HepG2 (cell line): ENCODE measurements around the gene GDE1. TPM values are rescaled to one million over a fixed set of nuclear protein-coding genes. Genes with fewer than 3 reads are reported as not detected.
A peak's percentile ranks its signal among the peaks of the same experiment; 100 is the strongest.

Experiments
- ATF7-NPFF ChIP-seq: sonication (generic); formaldehyde crosslinking; IDR thresholded peaks from 2 replicates; pipeline ENCODE4 v1.8.1; 2023; ENCODE audit warnings: mild to moderate bottlenecking, low read depth, missing genetic modification reagents, moderate library complexity
- FOXO1 ChIP-seq: sonication (generic); formaldehyde crosslinking; IDR thresholded peaks from 2 replicates; pipeline ENCODE4 v1.4.0; 2020; ENCODE audit warnings: missing genetic modification reagents
- KDM5B ChIP-seq: sonication (generic); formaldehyde crosslinking; IDR thresholded peaks from 2 replicates; pipeline ENCODE4 v1.4.0; 2020; ENCODE audit warnings: missing genetic modification reagents, mild to moderate bottlenecking, borderline replicate concordance
- MIXL1 ChIP-seq: IDR thresholded peaks from 2 replicates; pipeline ENCODE4 v1.6.1; 2016
- PTBP1 ChIP-seq: fragments of 200-400 bp; formaldehyde crosslinking; IDR thresholded peaks from 2 replicates; pipeline ENCODE4 v1.6.1; 2018; ENCODE audit warnings: low read length, low read depth; ENCODE audit not compliant: poor library complexity, severe bottlenecking
- ZNF124 ChIP-seq: sonication (generic); formaldehyde crosslinking; IDR thresholded peaks from 2 replicates; pipeline ENCODE4 v1.4.0; 2020; ENCODE audit warnings: missing genetic modification reagents
- ZNF292 ChIP-seq: sonication (generic); formaldehyde crosslinking; IDR thresholded peaks from 2 replicates; pipeline ENCODE4 v1.8.1; 2022; ENCODE audit warnings: mild to moderate bottlenecking, low read depth, missing genetic modification reagents, borderline replicate concordance
- ZNF496 ChIP-seq: sonication (generic); formaldehyde crosslinking; IDR thresholded peaks from 2 replicates; pipeline ENCODE4 v1.8.1; 2023; ENCODE audit warnings: mild to moderate bottlenecking, moderate library complexity, missing genetic modification reagents; ENCODE audit not compliant: insufficient replicate concordance
- polyA plus RNA-seq, 8 experiments: library from polyadenylated mRNA; depleted of rRNA in 3 of 8; stranded (reverse) in 7 of 8; unstranded in 1 of 8; fragments of >200 nt; fragmentation: Illumina TruSeq in 4 of 8; extraction: Trizol in 4 of 8; gene quantifications; 2 replicates each; pipeline versions ENCODE4 v1.2.1 to v1.2.3, GENCODE V29; 2011 to 2016; ENCODE audit warnings: low read depth in 4 of 8, missing spikeins in 1 of 8, mixed read lengths in 1 of 8; ENCODE audit not compliant: insufficient read depth in 1 of 8
- total RNA-seq, 5 experiments: library from RNA; depleted of rRNA; stranded (reverse); fragments of >200 nt; fragmentation: Illumina TruSeq; extraction: Trizol; gene quantifications; 2 replicates each; pipeline ENCODE4 v1.2.3, GENCODE V29; 2016; ENCODE audit warnings: low read depth in 1 of 5
- TF ChIP-seq, protein P1 (sequence below): sonication (generic); formaldehyde crosslinking; IDR thresholded peaks from 2 replicates; pipeline ENCODE4 v1.4.0; 2020; ENCODE audit warnings: missing genetic modification reagents, borderline replicate concordance
- TF ChIP-seq, protein P2 (sequence below): sonication (generic); formaldehyde crosslinking; conservative IDR thresholded peaks from 2 replicates; pipeline ENCODE4 v1.5.0; 2020; ENCODE audit warnings: missing genetic modification reagents
- TF ChIP-seq, protein P3 (sequence below): sonication (generic); formaldehyde crosslinking; IDR thresholded peaks from 2 replicates; pipeline ENCODE4 v1.9.0; 2022; ENCODE audit warnings: missing genetic modification reagents, mild to moderate bottlenecking, borderline replicate concordance
- TF ChIP-seq, protein P4 (sequence below): sonication (generic); formaldehyde crosslinking; IDR thresholded peaks from 2 replicates; pipeline ENCODE4 v1.4.0; 2020; ENCODE audit warnings: missing genetic modification reagents
- TF ChIP-seq, protein P5 (sequence below), 2 experiments: IDR thresholded peaks; 2 replicates each; pipeline ENCODE4 v1.6.1; 2011 to 2012; ENCODE audit warnings: low read length in 2 of 2, borderline replicate concordance in 1 of 2, low read depth in 1 of 2, mild to moderate bottlenecking in 1 of 2, moderate library complexity in 1 of 2
- TF ChIP-seq, protein P6 (sequence below): sonication (generic); formaldehyde crosslinking; conservative IDR thresholded peaks from 2 replicates; pipeline ENCODE4 v1.8.0; 2022; ENCODE audit warnings: mild to moderate bottlenecking, moderate library complexity, missing genetic modification reagents

The GDE1 gene
- total and polyA plus RNA-seq, 2 of the 13 experiments (the other 11 are each of a cell fraction or from before 2014, with no cell fraction given), result 35.9 to 59.0 TPM

DNA sequence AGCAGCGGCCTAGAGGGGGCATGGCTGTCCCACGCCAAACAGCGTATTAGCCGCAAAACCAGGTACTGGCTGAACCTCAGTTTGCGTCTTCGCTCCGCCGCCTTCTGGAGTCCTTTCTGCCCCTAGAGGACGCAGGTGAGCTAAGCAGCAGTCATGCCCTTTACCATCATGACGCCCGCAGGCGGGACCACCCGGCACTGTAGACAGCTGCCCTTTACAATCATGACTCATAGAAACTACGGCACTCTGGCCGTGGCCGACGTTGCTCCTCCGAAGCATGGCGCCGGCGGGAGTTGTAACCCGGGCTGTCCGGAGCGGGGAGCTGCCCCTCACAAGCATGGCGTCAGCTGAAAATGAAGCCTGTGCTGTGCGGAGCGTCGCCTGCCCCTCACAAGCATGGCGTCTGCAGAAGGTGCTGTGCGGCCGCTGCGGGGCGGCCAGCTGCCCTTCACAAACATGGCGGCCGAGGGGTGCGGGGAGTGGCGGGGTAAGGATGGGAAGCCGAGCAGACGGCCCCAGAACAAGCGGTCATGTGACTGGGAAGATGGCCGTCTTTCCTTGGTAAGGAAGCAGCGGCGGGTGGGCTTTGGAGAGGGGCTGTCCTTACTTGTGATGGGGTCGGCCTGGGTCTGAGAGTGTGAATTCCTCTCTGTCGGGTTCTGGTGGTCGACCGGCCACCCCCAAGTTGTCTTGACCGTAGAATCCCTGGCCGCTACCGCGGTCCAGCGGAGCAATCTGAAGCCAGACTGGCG, 33.5 kb upstream of the GDE1 start, which contains the start of gene VPS35L (continued):
- TF ChIP-seq, protein P1, sequence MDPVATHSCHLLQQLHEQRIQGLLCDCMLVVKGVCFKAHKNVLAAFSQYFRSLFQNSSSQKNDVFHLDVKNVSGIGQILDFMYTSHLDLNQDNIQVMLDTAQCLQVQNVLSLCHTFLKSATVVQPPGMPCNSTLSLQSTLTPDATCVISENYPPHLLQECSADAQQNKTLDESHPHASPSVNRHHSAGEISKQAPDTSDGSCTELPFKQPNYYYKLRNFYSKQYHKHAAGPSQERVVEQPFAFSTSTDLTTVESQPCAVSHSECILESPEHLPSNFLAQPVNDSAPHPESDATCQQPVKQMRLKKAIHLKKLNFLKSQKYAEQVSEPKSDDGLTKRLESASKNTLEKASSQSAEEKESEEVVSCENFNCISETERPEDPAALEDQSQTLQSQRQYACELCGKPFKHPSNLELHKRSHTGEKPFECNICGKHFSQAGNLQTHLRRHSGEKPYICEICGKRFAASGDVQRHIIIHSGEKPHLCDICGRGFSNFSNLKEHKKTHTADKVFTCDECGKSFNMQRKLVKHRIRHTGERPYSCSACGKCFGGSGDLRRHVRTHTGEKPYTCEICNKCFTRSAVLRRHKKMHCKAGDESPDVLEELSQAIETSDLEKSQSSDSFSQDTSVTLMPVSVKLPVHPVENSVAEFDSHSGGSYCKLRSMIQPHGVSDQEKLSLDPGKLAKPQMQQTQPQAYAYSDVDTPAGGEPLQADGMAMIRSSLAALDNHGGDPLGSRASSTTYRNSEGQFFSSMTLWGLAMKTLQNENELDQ (CRISPR knock-in tag), result no peak
- TF ChIP-seq, protein P2, sequence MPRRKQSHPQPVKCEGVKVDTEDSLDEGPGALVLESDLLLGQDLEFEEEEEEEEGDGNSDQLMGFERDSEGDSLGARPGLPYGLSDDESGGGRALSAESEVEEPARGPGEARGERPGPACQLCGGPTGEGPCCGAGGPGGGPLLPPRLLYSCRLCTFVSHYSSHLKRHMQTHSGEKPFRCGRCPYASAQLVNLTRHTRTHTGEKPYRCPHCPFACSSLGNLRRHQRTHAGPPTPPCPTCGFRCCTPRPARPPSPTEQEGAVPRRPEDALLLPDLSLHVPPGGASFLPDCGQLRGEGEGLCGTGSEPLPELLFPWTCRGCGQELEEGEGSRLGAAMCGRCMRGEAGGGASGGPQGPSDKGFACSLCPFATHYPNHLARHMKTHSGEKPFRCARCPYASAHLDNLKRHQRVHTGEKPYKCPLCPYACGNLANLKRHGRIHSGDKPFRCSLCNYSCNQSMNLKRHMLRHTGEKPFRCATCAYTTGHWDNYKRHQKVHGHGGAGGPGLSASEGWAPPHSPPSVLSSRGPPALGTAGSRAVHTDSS (CRISPR knock-in tag), result no peak; the same call in 1 of the 2 replicates
- TF ChIP-seq ZNF292 (CRISPR knock-in tag), result no peak
- TF ChIP-seq, protein P3, sequence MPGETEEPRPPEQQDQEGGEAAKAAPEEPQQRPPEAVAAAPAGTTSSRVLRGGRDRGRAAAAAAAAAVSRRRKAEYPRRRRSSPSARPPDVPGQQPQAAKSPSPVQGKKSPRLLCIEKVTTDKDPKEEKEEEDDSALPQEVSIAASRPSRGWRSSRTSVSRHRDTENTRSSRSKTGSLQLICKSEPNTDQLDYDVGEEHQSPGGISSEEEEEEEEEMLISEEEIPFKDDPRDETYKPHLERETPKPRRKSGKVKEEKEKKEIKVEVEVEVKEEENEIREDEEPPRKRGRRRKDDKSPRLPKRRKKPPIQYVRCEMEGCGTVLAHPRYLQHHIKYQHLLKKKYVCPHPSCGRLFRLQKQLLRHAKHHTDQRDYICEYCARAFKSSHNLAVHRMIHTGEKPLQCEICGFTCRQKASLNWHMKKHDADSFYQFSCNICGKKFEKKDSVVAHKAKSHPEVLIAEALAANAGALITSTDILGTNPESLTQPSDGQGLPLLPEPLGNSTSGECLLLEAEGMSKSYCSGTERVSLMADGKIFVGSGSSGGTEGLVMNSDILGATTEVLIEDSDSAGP (CRISPR knock-in tag), result peak; percentile 94
- TF ChIP-seq FOXO1, result peak; percentile 26; the same call in 1 of the 2 replicates
- TF ChIP-seq, protein P4, sequence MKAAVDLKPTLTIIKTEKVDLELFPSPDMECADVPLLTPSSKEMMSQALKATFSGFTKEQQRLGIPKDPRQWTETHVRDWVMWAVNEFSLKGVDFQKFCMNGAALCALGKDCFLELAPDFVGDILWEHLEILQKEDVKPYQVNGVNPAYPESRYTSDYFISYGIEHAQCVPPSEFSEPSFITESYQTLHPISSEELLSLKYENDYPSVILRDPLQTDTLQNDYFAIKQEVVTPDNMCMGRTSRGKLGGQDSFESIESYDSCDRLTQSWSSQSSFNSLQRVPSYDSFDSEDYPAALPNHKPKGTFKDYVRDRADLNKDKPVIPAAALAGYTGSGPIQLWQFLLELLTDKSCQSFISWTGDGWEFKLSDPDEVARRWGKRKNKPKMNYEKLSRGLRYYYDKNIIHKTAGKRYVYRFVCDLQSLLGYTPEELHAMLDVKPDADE (CRISPR knock-in tag), result peak; percentile 88; the same call in 1 of the 2 replicates
- peak; percentile 78; the same call in 1 of the 2 replicates for TF ChIP-seq ZNF124 (CRISPR knock-in tag)
- TF ChIP-seq, protein P5, sequence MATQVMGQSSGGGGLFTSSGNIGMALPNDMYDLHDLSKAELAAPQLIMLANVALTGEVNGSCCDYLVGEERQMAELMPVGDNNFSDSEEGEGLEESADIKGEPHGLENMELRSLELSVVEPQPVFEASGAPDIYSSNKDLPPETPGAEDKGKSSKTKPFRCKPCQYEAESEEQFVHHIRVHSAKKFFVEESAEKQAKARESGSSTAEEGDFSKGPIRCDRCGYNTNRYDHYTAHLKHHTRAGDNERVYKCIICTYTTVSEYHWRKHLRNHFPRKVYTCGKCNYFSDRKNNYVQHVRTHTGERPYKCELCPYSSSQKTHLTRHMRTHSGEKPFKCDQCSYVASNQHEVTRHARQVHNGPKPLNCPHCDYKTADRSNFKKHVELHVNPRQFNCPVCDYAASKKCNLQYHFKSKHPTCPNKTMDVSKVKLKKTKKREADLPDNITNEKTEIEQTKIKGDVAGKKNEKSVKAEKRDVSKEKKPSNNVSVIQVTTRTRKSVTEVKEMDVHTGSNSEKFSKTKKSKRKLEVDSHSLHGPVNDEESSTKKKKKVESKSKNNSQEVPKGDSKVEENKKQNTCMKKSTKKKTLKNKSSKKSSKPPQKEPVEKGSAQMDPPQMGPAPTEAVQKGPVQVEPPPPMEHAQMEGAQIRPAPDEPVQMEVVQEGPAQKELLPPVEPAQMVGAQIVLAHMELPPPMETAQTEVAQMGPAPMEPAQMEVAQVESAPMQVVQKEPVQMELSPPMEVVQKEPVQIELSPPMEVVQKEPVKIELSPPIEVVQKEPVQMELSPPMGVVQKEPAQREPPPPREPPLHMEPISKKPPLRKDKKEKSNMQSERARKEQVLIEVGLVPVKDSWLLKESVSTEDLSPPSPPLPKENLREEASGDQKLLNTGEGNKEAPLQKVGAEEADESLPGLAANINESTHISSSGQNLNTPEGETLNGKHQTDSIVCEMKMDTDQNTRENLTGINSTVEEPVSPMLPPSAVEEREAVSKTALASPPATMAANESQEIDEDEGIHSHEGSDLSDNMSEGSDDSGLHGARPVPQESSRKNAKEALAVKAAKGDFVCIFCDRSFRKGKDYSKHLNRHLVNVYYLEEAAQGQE (IDR thresholded peaks at IDR 0.05; ENCODE audit: borderline replicate concordance in 1 of 2, low read depth in 1 of 2, low read length in 2 of 2), result no peak
- TF ChIP-seq PTBP1, result peak; percentile 10
- TF ChIP-seq ATF7-NPFF, result peak; percentile 92
- TF ChIP-seq, protein P6, sequence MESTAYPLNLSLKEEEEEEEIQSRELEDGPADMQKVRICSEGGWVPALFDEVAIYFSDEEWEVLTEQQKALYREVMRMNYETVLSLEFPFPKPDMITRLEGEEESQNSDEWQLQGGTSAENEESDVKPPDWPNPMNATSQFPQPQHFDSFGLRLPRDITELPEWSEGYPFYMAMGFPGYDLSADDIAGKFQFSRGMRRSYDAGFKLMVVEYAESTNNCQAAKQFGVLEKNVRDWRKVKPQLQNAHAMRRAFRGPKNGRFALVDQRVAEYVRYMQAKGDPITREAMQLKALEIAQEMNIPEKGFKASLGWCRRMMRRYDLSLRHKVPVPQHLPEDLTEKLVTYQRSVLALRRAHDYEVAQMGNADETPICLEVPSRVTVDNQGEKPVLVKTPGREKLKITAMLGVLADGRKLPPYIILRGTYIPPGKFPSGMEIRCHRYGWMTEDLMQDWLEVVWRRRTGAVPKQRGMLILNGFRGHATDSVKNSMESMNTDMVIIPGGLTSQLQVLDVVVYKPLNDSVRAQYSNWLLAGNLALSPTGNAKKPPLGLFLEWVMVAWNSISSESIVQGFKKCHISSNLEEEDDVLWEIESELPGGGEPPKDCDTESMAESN (CRISPR knock-in tag), result peak; percentile 98
- TF ChIP-seq MIXL1, result peak; percentile 81; the same call in 1 of the 2 replicates
- TF ChIP-seq ZNF496, result no peak
- peak; percentile 94; the same call in 1 of the 2 replicates for TF ChIP-seq KDM5B (CRISPR knock-in tag)
